LNCaP clone FGC (cell line): ENCODE measurements around the gene UNC5C.

ENCODE experiments used
- DNase-seq: peaks from one replicate; pipeline ENCODE4 v3.0.0-alpha.2; 2011; ENCODE audit warnings: low read depth
- H3K4me3 ChIP-seq: 2 replicates; pipeline ENCODE4 v1.5.1; 2011; ENCODE audit warnings: mild to moderate bottlenecking, low read depth, low read length, control low read depth
- CTCF ChIP-seq: IDR thresholded peaks from 2 replicates; pipeline ENCODE4 v1.5.1; 2012; ENCODE audit warnings: mild to moderate bottlenecking; ENCODE audit not compliant: control insufficient read depth, insufficient read depth; ENCODE audit errors: extremely low read depth

UNC5C gene

DNA sequence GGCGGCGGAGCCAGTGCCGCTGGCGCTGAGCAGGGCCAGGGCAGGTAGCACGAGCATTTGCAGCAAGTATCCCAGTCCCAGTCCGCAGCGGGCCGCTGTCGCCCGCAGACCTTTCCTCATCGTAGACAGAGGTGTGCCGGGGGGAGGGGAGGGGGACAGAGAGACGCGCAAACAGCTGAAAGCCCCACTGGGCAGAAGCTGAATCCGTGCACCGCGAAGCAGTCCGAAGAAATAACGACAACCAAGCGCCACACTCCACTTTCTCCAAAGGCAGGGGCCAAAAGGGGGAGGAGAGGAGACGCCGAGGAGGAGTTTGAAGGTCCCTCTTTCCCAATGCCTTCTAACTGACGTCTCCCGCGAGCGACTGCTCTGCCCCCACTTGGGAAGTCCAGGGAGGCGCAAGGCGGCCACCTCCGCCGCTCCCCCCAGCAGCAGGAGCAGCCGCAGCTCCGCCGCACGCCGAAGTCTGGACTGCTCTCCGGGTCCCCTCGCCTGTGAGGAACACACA, at the start of gene UNC5C:
UNC5C (minus strand) TSS at position 236 of the 508 bp plus-strand sequence.
- no peak for TF ChIP-seq CTCF
- no peak for DNase-seq
- peak within 1 kb of the TSS; percentile 50 for H3K4me3 ChIP-seq

DNA sequence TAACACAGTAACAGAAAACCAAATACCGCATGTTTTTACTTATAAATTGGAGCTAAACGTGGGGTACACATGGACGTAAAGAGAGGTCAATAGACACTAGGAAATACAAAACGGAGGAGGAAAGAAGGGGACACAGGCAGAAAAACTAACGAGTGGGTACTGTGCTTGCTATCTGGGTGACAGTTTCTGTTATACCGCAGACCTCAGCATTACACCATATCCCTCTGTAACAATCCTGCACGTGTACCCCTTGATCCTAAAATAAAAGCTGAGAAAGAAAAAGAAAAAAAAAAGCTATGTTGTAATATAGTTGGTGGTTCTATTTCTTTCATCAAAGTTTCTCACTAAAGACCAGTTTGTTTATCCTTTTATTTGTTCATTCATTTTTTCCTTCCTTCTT, 47.9 kb upstream of the UNC5C start:
- DNase-seq, result no peak
- no peak for TF ChIP-seq CTCF

DNA sequence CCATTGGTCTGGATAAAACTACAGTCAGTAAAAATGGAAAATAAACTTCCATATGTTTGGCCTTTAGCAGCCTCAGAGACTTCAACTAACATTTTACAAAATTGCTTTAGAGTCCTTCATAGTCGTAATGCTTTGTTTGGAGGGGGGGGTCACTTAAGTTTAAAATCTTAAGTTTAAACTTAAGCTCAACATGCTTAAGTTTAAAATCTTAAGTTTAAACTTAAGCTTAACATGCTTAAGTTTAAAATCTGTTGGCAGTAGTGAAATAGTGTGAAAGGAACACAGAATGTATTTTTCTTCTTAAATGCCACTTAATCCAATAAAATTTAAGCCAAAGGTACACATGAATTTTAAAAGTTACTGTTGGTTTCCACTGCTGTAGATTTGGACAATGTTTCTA, 45.9 kb upstream of the UNC5C start:
- TF ChIP-seq CTCF, result no peak
- no peak for DNase-seq
- H3K4me3 ChIP-seq, result no peak overlapping the region

More for the DNA sequence above, 47.9 kb upstream of the UNC5C start:
- no peak overlapping the region for H3K4me3 ChIP-seq

- no peak for DNase-seq
- no peak overlapping the region for H3K4me3 ChIP-seq
- TF ChIP-seq CTCF, result no peak
Observed at GRCh38 chr4:95594013-95594412, 45.2 kb upstream of the UNC5C start.

DNA sequence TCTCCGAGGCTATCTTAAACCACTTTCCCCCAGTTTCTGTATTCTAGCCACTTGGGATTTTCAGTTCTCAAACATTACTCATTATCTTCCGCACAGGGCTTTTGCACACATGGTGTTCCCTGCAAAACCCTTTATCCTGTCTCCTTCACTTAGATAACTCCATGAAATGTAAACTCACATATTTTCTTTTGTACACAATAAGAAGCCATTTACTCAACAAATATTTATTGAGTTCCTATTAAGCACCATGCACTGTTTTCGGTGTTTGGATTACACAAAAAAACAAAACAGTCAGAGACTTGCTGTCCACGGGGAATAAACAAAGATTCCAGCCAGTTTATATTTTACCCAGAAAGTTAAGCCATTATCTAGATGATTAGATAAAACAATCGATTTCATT, 42.5 kb upstream of the UNC5C start:
- no peak overlapping the region for H3K4me3 ChIP-seq
- TF ChIP-seq CTCF, result no peak
- peak; percentile 88 for DNase-seq

DNA sequence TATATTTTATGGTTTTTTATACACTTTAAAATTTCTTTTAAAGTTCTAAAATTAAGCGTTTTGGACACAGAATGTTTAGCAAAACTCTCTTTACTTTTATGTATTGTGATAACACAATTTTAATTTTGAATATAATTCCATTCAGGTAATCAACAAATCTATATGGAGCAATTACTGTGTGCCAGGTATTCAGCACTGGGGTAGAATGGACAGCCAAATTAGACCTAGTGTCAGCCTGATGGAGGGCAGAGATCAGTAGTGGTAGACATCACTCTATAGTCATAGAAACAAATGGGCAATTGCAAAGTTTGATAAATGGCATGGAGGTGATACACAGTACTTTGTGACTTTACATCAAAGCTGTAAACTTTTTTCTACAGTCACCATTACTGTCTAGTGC, 41.8 kb upstream of the UNC5C start:
- TF ChIP-seq CTCF, result no peak
- no peak for DNase-seq
- no peak overlapping the region for H3K4me3 ChIP-seq

DNA sequence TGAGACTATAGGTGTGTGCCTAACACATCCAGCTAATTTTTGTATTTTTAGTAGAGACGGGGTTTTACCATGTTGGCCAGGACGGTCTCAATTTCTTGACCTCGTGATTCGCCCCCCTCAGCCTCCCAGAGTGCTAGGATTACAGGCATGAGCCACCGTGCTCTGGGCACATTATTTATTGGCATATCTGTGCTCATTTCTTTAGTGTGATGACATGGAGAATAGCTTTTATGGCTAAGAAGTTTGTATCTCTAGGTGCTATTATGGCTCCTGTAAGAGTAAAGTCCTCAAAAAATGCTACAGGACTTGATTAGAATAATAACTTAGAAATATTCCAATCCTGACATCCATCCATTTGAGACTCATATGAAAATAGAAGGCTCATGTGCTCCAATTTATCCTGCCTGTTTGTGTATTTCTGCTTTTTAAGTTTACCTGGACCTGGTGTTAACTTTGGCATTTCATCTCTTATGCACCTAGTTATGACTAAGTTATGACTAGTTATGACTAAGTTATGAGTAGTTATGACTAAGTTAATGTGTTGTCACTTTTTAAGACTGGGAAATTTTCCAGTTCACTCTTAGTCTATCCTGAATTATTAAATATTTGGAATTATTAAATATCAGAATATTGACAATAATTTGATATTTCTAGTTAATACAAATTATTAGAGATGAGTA, 36.4 kb upstream of the UNC5C start:
- no peak for TF ChIP-seq CTCF
- no peak overlapping the region for H3K4me3 ChIP-seq
- no peak for DNase-seq
